Measurements from ENCODE around the gene PRCP.
"Not testable (repeated sequence)": the region's sequence is repeated elsewhere in the genome, so short reads cannot be mapped to it uniquely, and the experiment has no call there.

PRCP gene

GRCh38 chr11:82872377-82873150 lies 27.7 kb downstream of the PRCP start:
- DNase-seq (ENCODE audit: low spot score) = peak; percentile 29

- DNase-seq (ENCODE audit: low spot score) = no peak
Observed at GRCh38 chr11:82871646-82872045, 28.6 kb downstream of the PRCP start.

- no peak for DNase-seq (ENCODE audit: low spot score)
Observed at GRCh38 chr11:82869657-82870056, 30.6 kb downstream of the PRCP start.

- peak; percentile 86 for DNase-seq (ENCODE audit: low spot score)
Observed at GRCh38 chr11:82867495-82868082, 32.6 kb downstream of the PRCP start.

- no peak for DNase-seq (ENCODE audit: low spot score)
Observed at GRCh38 chr11:82865841-82866240, 34.4 kb downstream of the PRCP start.

- DNase-seq (ENCODE audit: low spot score) = peak; percentile 32
Observed at GRCh38 chr11:82864268-82864667, 36.0 kb downstream of the PRCP start.

GRCh38 chr11:82863209-82863608 lies 37.0 kb downstream of the PRCP start:
- DNase-seq (ENCODE audit: low spot score) = no peak

- DNase-seq (ENCODE audit: low spot score) = no peak
Observed at GRCh38 chr11:82862379-82862778, 37.9 kb downstream of the PRCP start.

GRCh38 chr11:82859750-82860149 lies 40.5 kb downstream of the PRCP start:
- DNase-seq (ENCODE audit: low spot score) = no peak

GRCh38 chr11:82858556-82859091 lies 41.6 kb downstream of the PRCP start:
- DNase-seq (ENCODE audit: low spot score) = no peak

GRCh38 chr11:82858133-82858532 lies 42.1 kb downstream of the PRCP start:
- DNase-seq (ENCODE audit: low spot score) = no peak

- DNase-seq (ENCODE audit: low spot score) = no peak
Observed at GRCh38 chr11:82857145-82857544, 43.1 kb downstream of the PRCP start.

GRCh38 chr11:82855616-82856015 lies 44.6 kb downstream of the PRCP start:
- no peak for DNase-seq (ENCODE audit: low spot score)

- DNase-seq (ENCODE audit: low spot score) = not testable (repeated sequence)
Observed at GRCh38 chr11:82854916-82855315, 45.3 kb downstream of the PRCP start.

- DNase-seq (ENCODE audit: low spot score) = no peak
Observed at GRCh38 chr11:82854242-82854641, 46.0 kb downstream of the PRCP start.

GRCh38 chr11:82848829-82849228 lies 51.4 kb downstream of the PRCP start:
- DNase-seq (ENCODE audit: low spot score) = no peak

- DNase-seq (ENCODE audit: low spot score) = no peak
Observed at GRCh38 chr11:82845356-82846353, 54.6 kb downstream of the PRCP start.

- no peak for DNase-seq (ENCODE audit: low spot score)
Observed at GRCh38 chr11:82843057-82843795, 57.0 kb downstream of the PRCP start.

GRCh38 chr11:82842019-82842418 lies 58.2 kb downstream of the PRCP start:
- DNase-seq (ENCODE audit: low spot score) = no peak

- no peak for DNase-seq (ENCODE audit: low spot score)
Observed at GRCh38 chr11:82837650-82838049, 62.6 kb downstream of the PRCP start.

GRCh38 chr11:82832983-82833382 lies 67.2 kb downstream of the PRCP start:
- no peak for DNase-seq (ENCODE audit: low spot score)

All from SK-N-DZ (cell line).